ENCODE data around the gene GRIA3.

GRIA3 gene

GRCh38 chrX:123199338-123199737 lies 15.3 kb downstream of the GRIA3 start:
- DNase-seq (ENCODE audit: low read depth), result no peak

DNA sequence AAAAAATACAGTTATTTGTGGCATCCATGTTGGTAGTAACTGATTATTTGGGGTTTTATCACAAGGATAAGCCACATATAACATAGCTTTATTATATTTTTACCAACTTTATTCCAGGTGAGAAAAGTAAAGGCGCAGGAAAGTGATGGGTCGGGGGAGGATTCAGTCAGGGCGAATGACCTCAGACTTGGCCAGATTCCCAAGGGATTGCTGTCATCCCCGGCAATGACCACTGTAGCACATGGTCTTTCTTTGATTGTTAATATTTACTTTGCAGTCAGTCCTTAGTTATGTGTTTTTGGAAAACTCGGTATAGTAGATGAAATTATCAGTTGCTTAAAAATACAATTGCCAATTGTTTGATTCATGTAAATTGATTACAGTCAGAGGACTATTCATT lies 17.6 kb downstream of the GRIA3 start:
- no peak for DNase-seq (ENCODE audit: low read depth)

DNA sequence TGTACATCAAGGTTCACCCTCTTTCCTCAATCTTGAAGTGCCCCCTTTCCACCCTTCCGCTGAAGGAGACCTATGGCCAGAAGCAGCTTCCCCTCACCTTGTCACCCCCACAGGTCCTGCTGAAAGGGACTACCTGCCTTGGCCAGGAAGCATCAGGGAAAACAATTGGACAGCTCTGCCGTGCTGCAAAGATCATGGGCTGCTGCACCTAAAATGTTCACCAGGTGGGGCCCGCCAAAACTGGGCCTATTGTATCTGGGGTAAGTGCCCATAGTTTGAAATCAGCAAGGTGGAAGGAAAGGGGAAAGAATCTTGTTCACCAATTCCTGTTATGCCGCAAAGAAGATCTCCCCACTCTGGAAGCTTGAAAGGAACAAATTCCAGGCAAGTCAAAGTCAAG lies 18.4 kb downstream of the GRIA3 start:
- no peak for DNase-seq (ENCODE audit: low read depth)

- DNase-seq (ENCODE audit: low read depth), result no peak
Observed at GRCh38 chrX:123203772-123204171, 19.7 kb downstream of the GRIA3 start.

DNA sequence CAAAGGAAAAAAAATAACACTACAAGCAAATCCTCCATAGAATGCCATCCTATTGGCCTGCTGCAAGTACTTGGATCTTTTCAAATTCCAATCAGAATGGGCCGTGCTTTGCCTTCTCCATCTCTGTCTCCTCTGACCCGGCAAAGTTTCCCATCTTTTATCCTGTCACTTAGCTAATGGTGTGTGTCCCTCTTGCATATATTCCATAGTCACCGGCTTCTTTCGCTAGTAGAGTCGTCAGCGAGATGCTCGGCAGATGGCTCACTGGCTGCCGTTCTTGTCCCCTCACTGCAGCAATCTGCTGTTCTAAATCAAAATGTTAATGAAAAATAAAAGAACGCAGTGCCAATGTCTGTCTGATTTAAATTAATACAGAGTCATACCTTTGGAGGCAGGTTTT lies 22.1 kb downstream of the GRIA3 start:
- DNase-seq (ENCODE audit: low read depth), result no peak

DNA sequence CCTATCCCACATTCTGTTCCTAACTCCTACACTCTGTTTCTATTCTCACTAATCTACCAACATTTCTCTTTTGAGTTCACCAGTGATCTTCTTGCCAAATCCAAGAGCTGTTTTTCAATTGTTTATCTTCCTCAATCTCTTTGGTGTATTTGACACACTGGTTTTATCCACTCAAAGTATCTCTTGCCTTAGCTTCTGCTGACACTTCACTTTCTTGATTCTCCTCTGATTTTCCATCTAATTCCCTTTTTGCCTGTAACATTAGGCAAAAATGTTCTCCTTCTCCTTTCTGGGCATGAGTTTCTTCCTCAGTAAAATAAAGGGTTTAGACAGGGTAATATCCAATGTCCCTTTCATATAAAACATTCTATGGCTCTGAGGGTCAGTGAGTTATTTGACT lies 26.2 kb downstream of the GRIA3 start:
- DNase-seq (ENCODE audit: low read depth), result no peak

DNA sequence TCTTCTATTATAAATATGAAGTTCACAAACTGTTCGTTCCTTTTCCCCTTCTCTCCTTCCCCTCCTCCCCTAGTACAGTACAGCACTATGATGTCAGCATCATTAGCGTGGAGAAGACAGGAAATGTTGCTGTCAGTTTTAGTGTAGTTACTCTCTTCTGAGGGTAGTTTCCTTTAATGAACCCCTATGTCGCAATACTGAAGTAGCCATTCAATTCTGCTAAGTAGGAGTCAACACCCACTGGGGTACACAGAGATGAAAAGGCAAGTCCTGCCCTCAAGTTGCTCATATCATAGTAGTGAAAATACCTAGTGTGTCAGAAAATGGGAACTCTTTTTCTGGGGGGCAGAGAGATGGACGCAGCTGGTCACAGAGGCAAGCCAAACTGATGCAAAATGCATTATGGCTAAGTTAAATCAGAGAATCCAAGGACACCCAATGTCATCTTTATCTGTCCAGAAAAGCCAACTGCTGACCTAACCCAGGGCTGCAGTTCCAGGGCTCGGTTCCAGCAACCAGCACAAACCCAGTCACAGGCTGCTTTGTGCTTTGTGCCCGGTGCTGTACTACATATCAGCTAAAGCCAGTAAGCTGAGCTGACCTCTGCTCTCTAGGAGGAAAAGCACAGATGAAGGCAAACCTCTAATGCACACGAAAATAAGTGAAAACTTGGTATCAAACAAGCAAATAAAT lies 31.5 kb downstream of the GRIA3 start:
- DNase-seq (ENCODE audit: low read depth), result no peak

DNA sequence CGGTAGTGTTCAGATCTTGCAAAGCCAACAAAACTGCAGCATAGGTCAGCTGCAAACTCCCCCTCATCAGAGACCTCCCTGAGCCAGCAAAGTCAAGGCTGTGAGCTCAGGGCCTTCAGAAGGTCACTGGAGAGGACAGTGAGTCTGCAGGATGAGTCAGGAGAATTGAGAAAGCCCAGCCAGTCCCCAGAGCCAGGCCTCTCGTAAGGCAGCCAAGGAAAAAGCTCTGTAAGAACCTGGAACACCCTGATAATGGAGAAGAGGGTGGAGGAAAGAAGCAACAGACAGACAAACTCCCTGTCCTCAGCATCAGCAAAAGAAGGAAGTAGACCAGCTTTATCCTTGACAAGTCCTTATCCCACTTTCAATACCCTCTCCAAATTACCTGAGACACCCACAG lies 33.0 kb downstream of the GRIA3 start:
- DNase-seq (ENCODE audit: low read depth), result no peak

DNA sequence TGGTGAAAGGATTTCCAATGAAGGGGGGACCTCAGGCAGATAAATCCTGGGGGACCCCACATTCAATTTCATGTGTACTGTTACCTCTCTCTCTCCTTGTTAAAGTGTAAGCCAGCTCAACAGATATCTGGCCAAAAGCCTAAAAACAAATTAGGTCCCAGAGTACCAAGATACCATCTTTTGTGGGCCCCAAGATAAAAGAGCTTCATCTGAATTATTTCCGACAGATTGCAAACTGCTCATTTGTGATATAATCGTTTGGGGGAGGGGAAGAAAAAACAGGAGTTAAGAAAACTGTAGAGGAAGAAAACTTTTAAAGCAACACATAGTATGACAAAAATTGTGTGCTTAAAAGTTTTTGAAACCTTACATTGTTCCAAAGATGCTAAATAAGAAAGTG lies 33.6 kb downstream of the GRIA3 start:
- no peak for DNase-seq (ENCODE audit: low read depth)

DNA sequence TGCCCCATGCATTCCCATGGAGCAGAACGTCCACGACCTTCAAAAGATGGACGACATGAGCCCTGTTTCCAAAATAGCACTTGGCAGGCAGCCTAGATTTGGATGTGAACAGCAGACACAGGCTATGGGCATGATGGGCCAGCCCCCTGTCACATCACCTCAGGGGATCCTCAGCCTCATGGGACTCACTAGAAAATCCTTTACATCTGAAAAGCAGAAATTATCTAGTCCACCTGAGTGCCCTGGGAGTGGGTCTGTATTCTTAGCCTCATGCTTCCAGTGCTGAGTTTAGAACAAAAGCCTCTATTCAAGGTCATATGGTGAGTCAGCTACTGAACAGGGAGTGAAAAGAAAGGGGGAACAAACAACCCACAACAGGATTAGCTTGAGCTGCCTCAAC lies 35.8 kb downstream of the GRIA3 start:
- DNase-seq (ENCODE audit: low read depth), result no peak

DNA sequence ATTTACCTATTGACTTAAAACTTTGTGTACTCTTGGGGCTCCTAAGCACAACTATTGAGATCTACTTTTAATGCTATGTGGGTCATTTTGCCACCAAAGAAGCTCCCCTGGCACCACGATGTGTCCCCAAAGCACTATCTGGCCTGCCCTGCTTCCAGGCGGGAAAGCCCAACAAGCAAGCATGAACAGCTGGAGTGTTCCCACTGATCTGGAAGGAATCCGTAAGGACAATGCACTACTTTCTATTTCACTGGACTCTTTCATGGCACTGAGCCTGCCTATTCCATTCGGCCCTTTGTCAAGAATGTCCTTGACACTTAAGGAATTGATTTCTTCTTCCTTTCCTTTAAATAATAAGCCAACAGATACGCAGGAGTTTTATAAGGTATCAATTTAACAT lies 38.8 kb downstream of the GRIA3 start:
- DNase-seq (ENCODE audit: low read depth), result no peak

DNA sequence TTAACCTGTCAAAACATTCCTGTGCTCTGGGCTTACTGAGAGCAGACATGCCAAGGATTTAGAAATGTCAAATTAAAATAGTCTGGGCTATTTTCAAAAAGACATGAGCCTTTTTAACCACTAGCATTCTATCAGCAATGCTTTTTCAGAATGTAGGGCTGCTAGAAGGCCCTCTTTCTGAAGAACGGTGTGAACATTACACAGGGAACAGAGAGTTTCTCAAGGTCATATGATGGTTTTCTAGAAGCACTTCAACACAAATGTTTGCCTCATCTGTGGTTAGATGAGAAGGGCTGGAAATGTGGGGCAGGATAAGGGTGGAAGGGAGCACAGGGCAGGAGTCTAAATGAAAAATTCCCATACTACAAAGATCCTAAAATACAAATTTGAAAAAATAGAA lies 39.3 kb downstream of the GRIA3 start:
- DNase-seq (ENCODE audit: low read depth), result no peak

DNA sequence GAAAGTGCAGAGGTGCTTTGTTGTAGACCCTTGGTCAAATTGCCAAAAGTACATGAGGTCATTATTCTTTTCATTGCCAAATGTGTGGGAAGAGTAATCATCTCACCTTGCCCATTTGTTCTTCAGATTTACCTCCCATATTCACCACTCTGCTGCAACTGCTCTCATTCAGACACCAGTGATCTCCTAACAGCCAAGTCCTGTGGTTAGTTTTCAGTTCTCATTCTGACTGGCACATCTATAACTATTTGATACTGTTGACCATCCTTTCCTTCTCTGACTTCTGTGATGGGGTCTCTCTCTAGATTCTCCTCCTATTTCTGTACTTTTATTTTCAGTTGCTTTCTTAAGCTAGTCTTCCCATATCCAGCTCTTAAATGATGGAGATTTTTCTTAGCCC lies 39.8 kb downstream of the GRIA3 start:
- DNase-seq (ENCODE audit: low read depth), result no peak

- no peak for DNase-seq (ENCODE audit: low read depth)
Observed at GRCh38 chrX:123230798-123231197, 46.7 kb downstream of the GRIA3 start.

DNA sequence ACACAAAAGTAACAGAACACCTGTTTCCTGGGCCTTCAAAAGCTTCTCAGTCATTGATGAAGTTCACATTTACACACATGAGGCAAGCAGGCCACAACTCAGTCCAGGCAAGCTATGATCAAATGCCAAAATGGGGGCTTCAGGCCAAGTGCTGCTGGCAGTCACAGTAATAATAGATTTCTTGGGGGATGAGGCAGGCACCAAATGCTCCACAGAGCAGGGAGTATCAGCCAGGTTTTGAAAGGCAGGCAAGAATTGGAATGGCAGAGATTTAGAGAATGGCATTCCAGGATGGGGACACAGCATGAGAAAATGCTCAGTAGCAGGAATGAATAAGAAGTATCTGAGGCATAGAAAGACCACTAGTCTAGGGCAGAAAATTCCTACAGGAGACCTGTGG lies 52.8 kb downstream of the GRIA3 start:
- no peak for DNase-seq (ENCODE audit: low read depth)

GRCh38 chrX:123237271-123237670 lies 53.2 kb downstream of the GRIA3 start:
- DNase-seq (ENCODE audit: low read depth), result no peak

- DNase-seq (ENCODE audit: low read depth), result no peak
Observed at GRCh38 chrX:123254457-123254856, 70.4 kb downstream of the GRIA3 start.

GRCh38 chrX:123256378-123256777 lies 72.3 kb downstream of the GRIA3 start:
- no peak for DNase-seq (ENCODE audit: low read depth)

- no peak for DNase-seq (ENCODE audit: low read depth)
Observed at GRCh38 chrX:123260920-123261418, 76.9 kb downstream of the GRIA3 start.

DNA sequence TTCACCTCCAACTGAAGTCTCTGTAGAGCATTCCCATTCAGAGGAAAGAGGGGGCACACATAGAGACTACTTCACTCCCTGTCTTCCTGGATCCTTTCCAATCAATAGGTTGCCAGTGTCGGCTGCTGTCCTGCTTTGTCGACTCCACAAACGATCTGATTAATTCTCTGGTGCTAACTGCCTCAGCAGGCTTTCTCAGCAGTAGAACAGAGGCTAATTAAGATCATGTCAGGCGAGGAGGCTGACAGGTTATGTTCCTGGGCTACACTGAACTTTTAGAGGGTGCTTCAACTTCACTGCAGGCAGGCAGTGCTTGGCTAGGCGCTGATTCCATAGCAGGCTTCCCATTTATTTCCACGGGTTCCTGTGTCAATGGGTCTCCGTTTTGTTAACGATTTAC lies 79.2 kb downstream of the GRIA3 start:
- DNase-seq (ENCODE audit: low read depth), result no peak

- DNase-seq (ENCODE audit: low read depth), result no peak
Observed at GRCh38 chrX:123263747-123264146, 79.7 kb downstream of the GRIA3 start.

- no peak for DNase-seq (ENCODE audit: low read depth)
Observed at GRCh38 chrX:123267220-123267619, 83.1 kb downstream of the GRIA3 start.

GRCh38 chrX:123271902-123272301 lies 87.8 kb downstream of the GRIA3 start:
- DNase-seq (ENCODE audit: low read depth), result no peak

DNA sequence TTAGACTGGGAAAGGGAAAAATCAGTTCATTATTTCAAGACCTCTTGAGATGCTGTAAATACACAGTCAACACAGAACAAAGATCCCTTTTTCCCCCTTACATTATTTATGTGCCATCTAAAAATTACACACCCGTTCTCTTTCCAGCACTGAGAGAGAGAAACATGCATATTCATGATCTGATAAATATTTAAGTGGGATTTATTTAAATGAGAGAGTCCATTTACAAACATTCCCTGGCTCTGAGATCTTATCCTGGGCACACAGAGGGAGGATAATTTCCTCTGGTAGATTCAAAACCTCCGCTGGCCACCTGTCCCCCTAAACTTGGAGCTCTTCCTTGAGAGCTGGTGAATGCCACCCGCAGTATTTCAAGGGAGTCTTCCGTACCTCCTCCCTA lies 88.6 kb downstream of the GRIA3 start:
- DNase-seq (ENCODE audit: low read depth), result no peak

GRCh38 chrX:123274796-123275195 lies 90.7 kb downstream of the GRIA3 start:
- no peak for DNase-seq (ENCODE audit: low read depth)

Data from stimulated activated CD4-positive, alpha-beta T cell treated with anti-CD3 and anti-CD28 coated beads, Interleukin-2, amount 100 ng/mL, for 4 hours (primary cell).